ENCODE measurements around the gene SESTD1.

The SESTD1 gene

GRCh38 chr2:179264368-179265081 is at the start of gene SESTD1:
Gene SESTD1 (minus strand): TSS chr2:179264832. CDS start chr2:179191841, 72,991 bp downstream.
- peak; percentile 93 for TF ChIP-seq ZFX (IDR thresholded peaks at IDR 0.05)
- no peak for TF ChIP-seq CTCF (conservative IDR thresholded peaks at IDR 0.05)
- H3K27ac ChIP-seq = peak within 1 kb of the TSS; percentile 41

- H3K27ac ChIP-seq = no peak overlapping the region
- TF ChIP-seq CTCF (conservative IDR thresholded peaks at IDR 0.05) (no peak), ZFX (IDR thresholded peaks at IDR 0.05) (no peak)
Observed at GRCh38 chr2:179313057-179313456, 48.4 kb upstream of the SESTD1 start.

GRCh38 chr2:179311101-179311500 is 46.5 kb upstream of the SESTD1 start:
- H3K27ac ChIP-seq = no peak overlapping the region
- TF ChIP-seq CTCF (conservative IDR thresholded peaks at IDR 0.05) (no peak), ZFX (IDR thresholded peaks at IDR 0.05) (no peak)

GRCh38 chr2:179307616-179308371 is 43.2 kb upstream of the SESTD1 start:
- TF ChIP-seq ZFX (IDR thresholded peaks at IDR 0.05) = no peak
- TF ChIP-seq CTCF (conservative IDR thresholded peaks at IDR 0.05) = no peak
- no peak overlapping the region for H3K27ac ChIP-seq

- TF ChIP-seq CTCF (conservative IDR thresholded peaks at IDR 0.05) (no peak), ZFX (IDR thresholded peaks at IDR 0.05) (no peak)
Observed at GRCh38 chr2:179305125-179305524, 40.5 kb upstream of the SESTD1 start.

GRCh38 chr2:179304424-179304823 is 39.8 kb upstream of the SESTD1 start:
- H3K27ac ChIP-seq = no peak overlapping the region
- TF ChIP-seq ZFX (IDR thresholded peaks at IDR 0.05) = no peak
- no peak for TF ChIP-seq CTCF (conservative IDR thresholded peaks at IDR 0.05)

More at GRCh38 chr2:179305125-179305524, 40.5 kb upstream of the SESTD1 start:
- H3K27ac ChIP-seq = no peak overlapping the region

Data from C4-2B (cell line).